GM23248 (cell line): ENCODE data around the gene FYB2. TPM values are rescaled to one million over a fixed set of nuclear protein-coding genes. Genes with fewer than 3 reads are reported as not detected.

Experiments
- DNase-seq: peaks from one replicate; pipeline ENCODE4 v3.0.0-alpha.2; 2015
- H2AFZ ChIP-seq: fragments of 200-600 bp; sonication (generic); 2 replicates; pipeline ENCODE4 v1.6.1; 2016; ENCODE audit warnings: antibody characterized with exemption
- H3F3A ChIP-seq: fragments of 200-600 bp; sonication (generic); 2 replicates; pipeline ENCODE4 v1.6.1; 2016; ENCODE audit warnings: mild to moderate bottlenecking, antibody characterized with exemption, mixed run types; ENCODE audit not compliant: insufficient read depth
- H3K27ac ChIP-seq: fragments of 200-600 bp; sonication (generic); 2 replicates; pipeline ENCODE4 v1.5.1; 2016; ENCODE audit warnings: mild to moderate bottlenecking
- H3K27me3 ChIP-seq: fragments of 200-600 bp; sonication (generic); replicated peaks from 2 replicates; pipeline ENCODE4 v1.6.1; 2016; ENCODE audit warnings: mild to moderate bottlenecking; ENCODE audit not compliant: insufficient read depth
- H3K36me3 ChIP-seq: fragments of 200-600 bp; sonication (generic); 2 replicates; pipeline ENCODE4 v1.6.1; 2016; ENCODE audit warnings: low read depth, mild to moderate bottlenecking
- H3K4me1 ChIP-seq: fragments of 200-600 bp; sonication (generic); 2 replicates; pipeline ENCODE4 v1.6.1; 2016; ENCODE audit warnings: mild to moderate bottlenecking; ENCODE audit not compliant: insufficient read depth
- H3K4me2 ChIP-seq: fragments of 200-600 bp; sonication (generic); one replicate; pipeline ENCODE4 v1.6.1; 2016; ENCODE audit warnings: mild to moderate bottlenecking; ENCODE audit not compliant: unreplicated experiment
- H3K4me3 ChIP-seq: fragments of 200-600 bp; sonication (generic); 2 replicates; pipeline ENCODE4 v1.5.1; 2016; ENCODE audit warnings: mild to moderate bottlenecking
- H3K79me2 ChIP-seq: fragments of 200-600 bp; sonication (generic); 2 replicates; pipeline ENCODE4 v1.6.1; 2016; ENCODE audit warnings: mild to moderate bottlenecking; ENCODE audit not compliant: insufficient read depth
- H3K9ac ChIP-seq: fragments of 200-600 bp; sonication (generic); 2 replicates; pipeline ENCODE4 v1.6.1; 2016; ENCODE audit warnings: mild to moderate bottlenecking
- H3K9me2 ChIP-seq: fragments of 200-600 bp; sonication (generic); 2 replicates; pipeline ENCODE4 v1.6.1; 2016; ENCODE audit warnings: mixed run types, mild to moderate bottlenecking, moderate library complexity; ENCODE audit not compliant: insufficient read depth
- H3K9me3 ChIP-seq: fragments of 200-600 bp; sonication (generic); one replicate; pipeline ENCODE4 v1.6.1; 2017; ENCODE audit warnings: low read depth
- H4K20me1 ChIP-seq: fragments of 200-600 bp; sonication (generic); 2 replicates; pipeline ENCODE4 v1.6.0; 2016; ENCODE audit not compliant: insufficient read depth
- EZH2 ChIP-seq: fragments of 200-600 bp; sonication (generic); IDR thresholded peaks from 2 replicates; pipeline ENCODE4 v1.6.1; 2018; ENCODE audit warnings: antibody characterized with exemption, mild to moderate bottlenecking; ENCODE audit not compliant: insufficient read depth, poor library complexity, severe bottlenecking
- EZH2phosphoT487 ChIP-seq: fragments of 200-600 bp; sonication (generic); IDR thresholded peaks from 2 replicates; pipeline ENCODE4 v1.6.1; 2018; ENCODE audit warnings: antibody characterized with exemption, moderate library complexity, mild to moderate bottlenecking, low read depth; ENCODE audit not compliant: insufficient read depth
- WGBS, 2 experiments: methylation state at CpG; one replicate each; pipeline ENCODE4 v1.1.6; 2015 to 2017; ENCODE audit warnings: low lambda C conversion rate in 2 of 2, low coverage in 1 of 2; ENCODE audit errors: missing lambda C conversion rate in 2 of 2; 5-methylcytosine and 5-hydroxymethylcytosine counted together
- in situ Hi-C: fragments of 300-500 bp; cut with MboI; formaldehyde crosslinking; loops from 2 replicates; pipeline ENCODE4 v1.15.0; 2020
- polyA plus RNA-seq: library from polyadenylated mRNA; unstranded; fragments of >200 nt; fragmentation: Nextera tagmentation; extraction: Ambion mirVana; gene quantifications from 2 replicates; pipeline ENCODE4 v1.2.1, GENCODE V29; 2016
- total RNA-seq: library from RNA; depleted of rRNA; stranded (reverse); fragments of >200 nt; shearing (Covaris generic); gene quantifications from 2 replicates; pipeline ENCODE4 v1.2.3, GENCODE V29; 2014

The FYB2 gene
- total and polyA plus RNA-seq, 2 experiments from 2014 or later = not detected

- Histone ChIP-seq H3K79me2 (no peaks in the 10 kb centered on the region), H3K9me3 (no peaks in the 10 kb centered on the region), H3K27ac (no peak overlapping the region), H2AFZ (no peak overlapping the region), H3K27me3 (no peaks in the 10 kb centered on the region; the same call in none of the 2 replicates), H3K4me2 (no peak overlapping the region), H3K4me3 (no peak overlapping the region), H3K4me1 (no peaks in the 10 kb centered on the region), H3F3A (no peaks in the 10 kb centered on the region), H3K36me3 (no peaks in the 10 kb centered on the region), H3K9me2 (no peaks in the 10 kb centered on the region), H4K20me1 (no peaks in the 10 kb centered on the region), H3K9ac (no peak overlapping the region)
- no peak for DNase-seq
- in situ Hi-C loops = no loop called here
- 76 to 80% methylated on average over 6 of the region's 6 CpGs for WGBS, 2 experiments
- TF ChIP-seq EZH2 = no peak
- TF ChIP-seq EZH2phosphoT487 = no peak
Measured at GRCh38 chr1:56774067-56774609, 45.1 kb downstream of the FYB2 start.

- H3K4me3 ChIP-seq = no peak overlapping the region
- no peaks in the 10 kb centered on the region for H3K36me3 ChIP-seq
- H3K9me3 ChIP-seq = no peaks in the 10 kb centered on the region
- DNase-seq = peak; percentile 4
- no peak overlapping the region for H3K4me2 ChIP-seq
- H3K4me1 ChIP-seq = no peaks in the 10 kb centered on the region
- no peak overlapping the region for H3K9ac ChIP-seq
- in situ Hi-C loops = no loop called here
- TF ChIP-seq EZH2phosphoT487 (no peak), EZH2 (no peak)
- no peaks in the 10 kb centered on the region for H3K79me2 ChIP-seq
- no peak overlapping the region for H2AFZ ChIP-seq
- no peaks in the 10 kb centered on the region for H4K20me1 ChIP-seq
- H3F3A ChIP-seq = no peaks in the 10 kb centered on the region
- 27 to 40% methylated on average over 2 of the region's 2 CpGs for WGBS, 2 experiments
- H3K27me3 ChIP-seq = no peaks in the 10 kb centered on the region; the same call in none of the 2 replicates
- H3K27ac ChIP-seq = no peak overlapping the region
- H3K9me2 ChIP-seq = no peaks in the 10 kb centered on the region
Measured at GRCh38 chr1:56773341-56774066, 45.7 kb downstream of the FYB2 start.

DNA sequence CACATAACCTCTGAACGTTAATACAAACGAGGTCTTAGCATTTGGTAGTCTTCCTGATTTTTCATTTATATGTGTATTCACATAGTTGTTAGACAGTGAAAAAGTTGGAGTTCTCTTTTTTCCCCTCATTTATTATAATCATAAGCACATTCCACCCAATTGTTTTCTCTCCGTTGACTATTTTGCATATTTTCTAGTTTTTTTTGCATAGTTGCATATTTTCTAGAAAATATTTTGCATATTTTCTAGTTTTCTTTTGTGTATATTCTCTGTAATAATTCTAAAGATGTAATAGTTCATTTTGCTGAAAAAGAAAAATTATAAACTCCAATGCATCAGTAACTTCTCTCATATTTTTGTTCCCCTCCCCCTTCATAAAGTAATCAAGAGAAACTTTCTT, 47.5 kb downstream of the FYB2 start:
- no peak overlapping the region for H3K4me2 ChIP-seq
- no peaks in the 10 kb centered on the region for H3K9me3 ChIP-seq
- in situ Hi-C loops = no loop called here
- no peak overlapping the region for H2AFZ ChIP-seq
- no peaks in the 10 kb centered on the region for H3K79me2 ChIP-seq
- H3K27ac ChIP-seq = no peak overlapping the region
- no peaks in the 10 kb centered on the region; the same call in none of the 2 replicates for H3K27me3 ChIP-seq
- TF ChIP-seq EZH2phosphoT487 (no peak), EZH2 (no peak)
- no peaks in the 10 kb centered on the region for H3F3A ChIP-seq
- 23 to 39% methylated on average over 3 of the region's 3 CpGs for WGBS, 2 experiments
- H3K4me3 ChIP-seq = no peak overlapping the region
- H4K20me1 ChIP-seq = no peaks in the 10 kb centered on the region
- H3K9ac ChIP-seq = no peak overlapping the region
- no peak for DNase-seq
- no peaks in the 10 kb centered on the region for H3K9me2 ChIP-seq
- H3K4me1 ChIP-seq = no peaks in the 10 kb centered on the region
- no peaks in the 10 kb centered on the region for H3K36me3 ChIP-seq

GRCh38 chr1:56758794-56759193, 60.4 kb downstream of the FYB2 start:
- Histone ChIP-seq H3F3A (no peaks in the 10 kb centered on the region), H3K27ac (no peak overlapping the region), H3K9me2 (no peaks in the 10 kb centered on the region), H3K36me3 (no peaks in the 10 kb centered on the region), H2AFZ (no peak overlapping the region), H3K79me2 (no peaks in the 10 kb centered on the region), H3K4me1 (no peaks in the 10 kb centered on the region), H3K4me3 (no peak overlapping the region), H3K27me3 (peaks cover 16% of the 10 kb centered on the region; the same call in 1 of the 2 replicates), H3K9ac (no peak overlapping the region), H3K9me3 (no peaks in the 10 kb centered on the region), H4K20me1 (no peaks in the 10 kb centered on the region), H3K4me2 (no peak overlapping the region)
- in situ Hi-C loops = no loop called here
- 11 to 15% methylated on average over 3 of the region's 3 CpGs for WGBS, 2 experiments
- TF ChIP-seq EZH2phosphoT487 (no peak), EZH2 (no peak)
- DNase-seq = no peak
